ENCODE data around the gene FARS2.

- TF ChIP-seq CTCF (IDR thresholded peaks at IDR 0.05; ENCODE audit: poor library complexity, severe bottlenecking) (no peak), EZH2 (IDR thresholded peaks at IDR 0.05; ENCODE audit: borderline replicate concordance, insufficient read depth, low read length, poor library complexity, severe bottlenecking) (no peak), EP300 (conservative IDR thresholded peaks at IDR 0.05; ENCODE audit: poor library complexity, severe bottlenecking) (no peak), SMC3 (conservative IDR thresholded peaks at IDR 0.05; ENCODE audit: poor library complexity) (no peak), POLR2AphosphoS5 (IDR thresholded peaks at IDR 0.05) (no peak)
Measured at GRCh38 chr6:5598123-5598522, 336.8 kb downstream of the FARS2 start.
